ENCODE measurements around the gene NCAPG2.

NCAPG2 gene

GRCh38 chr7:158735935-158736334 is 31.3 kb upstream of the NCAPG2 start:
- no peak for TF ChIP-seq EZH2phosphoT487 (IDR thresholded peaks at IDR 0.05; ENCODE audit: borderline replicate concordance)
- TF ChIP-seq, protein P1, sequence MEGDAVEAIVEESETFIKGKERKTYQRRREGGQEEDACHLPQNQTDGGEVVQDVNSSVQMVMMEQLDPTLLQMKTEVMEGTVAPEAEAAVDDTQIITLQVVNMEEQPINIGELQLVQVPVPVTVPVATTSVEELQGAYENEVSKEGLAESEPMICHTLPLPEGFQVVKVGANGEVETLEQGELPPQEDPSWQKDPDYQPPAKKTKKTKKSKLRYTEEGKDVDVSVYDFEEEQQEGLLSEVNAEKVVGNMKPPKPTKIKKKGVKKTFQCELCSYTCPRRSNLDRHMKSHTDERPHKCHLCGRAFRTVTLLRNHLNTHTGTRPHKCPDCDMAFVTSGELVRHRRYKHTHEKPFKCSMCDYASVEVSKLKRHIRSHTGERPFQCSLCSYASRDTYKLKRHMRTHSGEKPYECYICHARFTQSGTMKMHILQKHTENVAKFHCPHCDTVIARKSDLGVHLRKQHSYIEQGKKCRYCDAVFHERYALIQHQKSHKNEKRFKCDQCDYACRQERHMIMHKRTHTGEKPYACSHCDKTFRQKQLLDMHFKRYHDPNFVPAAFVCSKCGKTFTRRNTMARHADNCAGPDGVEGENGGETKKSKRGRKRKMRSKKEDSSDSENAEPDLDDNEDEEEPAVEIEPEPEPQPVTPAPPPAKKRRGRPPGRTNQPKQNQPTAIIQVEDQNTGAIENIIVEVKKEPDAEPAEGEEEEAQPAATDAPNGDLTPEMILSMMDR (conservative IDR thresholded peaks at IDR 0.05; ENCODE audit: low read length), result no peak
- Histone ChIP-seq H3K9ac (ENCODE audit: low read depth, low read length, poor library complexity, severe bottlenecking) (no peak overlapping the region), H3K27me3 (ENCODE audit: insufficient read depth, low read length, poor library complexity, severe bottlenecking) (no peaks in the 10 kb centered on the region), H4K20me1 (ENCODE audit: insufficient read depth, low read length, poor library complexity, severe bottlenecking) (no peaks in the 10 kb centered on the region), H3K9me3 (ENCODE audit: insufficient read depth, low read depth, low read length) (no peaks in the 10 kb centered on the region), H3K36me3 (ENCODE audit: insufficient read depth, low read length) (peaks cover 64% of the 10 kb centered on the region; the same call in 1 of the 2 replicates), H3K4me3 (ENCODE audit: low read length, poor library complexity, severe bottlenecking) (no peak overlapping the region), H3K4me1 (ENCODE audit: insufficient read depth, low read length, poor library complexity, severe bottlenecking) (peaks cover 13% of the 10 kb centered on the region), H2AFZ (ENCODE audit: low read length) (no peak overlapping the region), H3F3A (ENCODE audit: low read depth) (peaks cover 2% of the 10 kb centered on the region; the same call in 1 of the 2 replicates), H3K9me2 (replicated peaks; ENCODE audit: low read depth, low read length) (no peaks in the 10 kb centered on the region), H3K79me2 (ENCODE audit: insufficient read depth, low read length) (no peaks in the 10 kb centered on the region), H3K4me2 (ENCODE audit: low read depth, low read length, poor library complexity, severe bottlenecking) (no peak overlapping the region)

GRCh38 chr7:158734861-158735260 is 30.3 kb upstream of the NCAPG2 start:
- no peaks in the 10 kb centered on the region for H4K20me1 ChIP-seq (ENCODE audit: insufficient read depth, low read length, poor library complexity, severe bottlenecking)
- H2AFZ ChIP-seq (ENCODE audit: low read length), result no peak overlapping the region
- TF ChIP-seq EZH2phosphoT487 (IDR thresholded peaks at IDR 0.05; ENCODE audit: borderline replicate concordance), result no peak
- TF ChIP-seq, protein P1 (conservative IDR thresholded peaks at IDR 0.05; ENCODE audit: low read length), result no peak
- no peaks in the 10 kb centered on the region for H3K79me2 ChIP-seq (ENCODE audit: insufficient read depth, low read length)
- peaks cover 64% of the 10 kb centered on the region; the same call in 1 of the 2 replicates for H3K36me3 ChIP-seq (ENCODE audit: insufficient read depth, low read length)
- H3K9ac ChIP-seq (ENCODE audit: low read depth, low read length, poor library complexity, severe bottlenecking), result no peak overlapping the region
- H3K27me3 ChIP-seq (ENCODE audit: insufficient read depth, low read length, poor library complexity, severe bottlenecking), result no peaks in the 10 kb centered on the region
- H3K4me3 ChIP-seq (ENCODE audit: low read length, poor library complexity, severe bottlenecking), result no peak overlapping the region
- peaks cover 4% of the 10 kb centered on the region for H3K4me1 ChIP-seq (ENCODE audit: insufficient read depth, low read length, poor library complexity, severe bottlenecking)
- H3K9me2 ChIP-seq (replicated peaks; ENCODE audit: low read depth, low read length), result no peaks in the 10 kb centered on the region
- peaks cover 2% of the 10 kb centered on the region; the same call in 1 of the 2 replicates for H3F3A ChIP-seq (ENCODE audit: low read depth)
- no peak overlapping the region for H3K4me2 ChIP-seq (ENCODE audit: low read depth, low read length, poor library complexity, severe bottlenecking)
- no peaks in the 10 kb centered on the region for H3K9me3 ChIP-seq (ENCODE audit: insufficient read depth, low read depth, low read length)

DNA sequence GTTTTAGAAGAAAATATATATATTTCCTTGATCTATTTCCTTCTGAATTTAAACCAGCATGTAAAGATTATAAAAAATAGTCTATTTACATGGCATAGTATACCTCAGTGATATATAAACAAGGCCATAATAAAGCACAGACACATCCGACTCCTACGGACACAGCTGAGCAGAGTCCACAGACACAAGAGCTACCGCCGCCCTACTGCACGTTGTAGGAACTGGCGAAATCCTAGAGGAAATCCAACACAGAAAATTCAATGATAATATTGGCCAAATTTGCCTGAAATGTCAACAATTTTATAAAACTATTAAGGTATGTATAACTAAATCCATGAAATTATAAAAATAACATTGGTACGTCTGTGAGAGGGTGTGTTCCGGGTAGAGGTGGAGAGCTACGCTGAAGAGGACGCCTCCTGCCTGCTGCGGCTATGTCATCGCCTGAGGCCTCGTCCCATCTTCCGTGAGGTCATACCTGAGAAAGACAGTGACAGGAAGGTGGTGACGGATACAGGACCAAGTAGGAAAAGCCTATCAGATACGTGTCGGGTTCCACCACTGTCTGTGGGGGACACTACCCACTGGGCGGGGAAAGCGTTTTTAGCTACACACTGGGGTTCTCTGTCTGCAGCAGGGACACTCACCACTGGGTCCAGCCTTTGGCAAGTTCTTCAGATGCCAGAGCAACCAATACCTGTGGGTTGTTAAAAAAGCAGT is 29.3 kb upstream of the NCAPG2 start:
- no peaks in the 10 kb centered on the region for H3K79me2 ChIP-seq (ENCODE audit: insufficient read depth, low read length)
- H3K4me3 ChIP-seq (ENCODE audit: low read length, poor library complexity, severe bottlenecking), result no peak overlapping the region
- TF ChIP-seq, protein P1 (conservative IDR thresholded peaks at IDR 0.05; ENCODE audit: low read length), result peak; percentile 32
- TF ChIP-seq EZH2phosphoT487 (IDR thresholded peaks at IDR 0.05; ENCODE audit: borderline replicate concordance), result no peak
- H3K4me2 ChIP-seq (ENCODE audit: low read depth, low read length, poor library complexity, severe bottlenecking), result no peak overlapping the region
- H3K27me3 ChIP-seq (ENCODE audit: insufficient read depth, low read length, poor library complexity, severe bottlenecking), result no peaks in the 10 kb centered on the region
- no peaks in the 10 kb centered on the region for H3K9me2 ChIP-seq (replicated peaks; ENCODE audit: low read depth, low read length)
- H3K4me1 ChIP-seq (ENCODE audit: insufficient read depth, low read length, poor library complexity, severe bottlenecking), result no peaks in the 10 kb centered on the region
- H3F3A ChIP-seq (ENCODE audit: low read depth), result peaks cover 2% of the 10 kb centered on the region; the same call in 1 of the 2 replicates
- H4K20me1 ChIP-seq (ENCODE audit: insufficient read depth, low read length, poor library complexity, severe bottlenecking), result no peaks in the 10 kb centered on the region
- no peak overlapping the region for H3K9ac ChIP-seq (ENCODE audit: low read depth, low read length, poor library complexity, severe bottlenecking)
- no peaks in the 10 kb centered on the region for H3K9me3 ChIP-seq (ENCODE audit: insufficient read depth, low read depth, low read length)
- H2AFZ ChIP-seq (ENCODE audit: low read length), result no peak overlapping the region
- peaks cover 60% of the 10 kb centered on the region; the same call in 1 of the 2 replicates for H3K36me3 ChIP-seq (ENCODE audit: insufficient read depth, low read length)

Measured in Loucy (cell line).